ENCODE data around the gene SLC5A10. TPM values are rescaled to one million over a fixed set of nuclear protein-coding genes. Genes with fewer than 3 reads are reported as not detected.
A peak's percentile ranks its signal among the peaks of the same experiment; 100 is the strongest.

Gene SLC5A10
- total and polyA plus RNA-seq, 2 experiments from 2014 or later: 0.10 TPM; not detected in 1

DNA sequence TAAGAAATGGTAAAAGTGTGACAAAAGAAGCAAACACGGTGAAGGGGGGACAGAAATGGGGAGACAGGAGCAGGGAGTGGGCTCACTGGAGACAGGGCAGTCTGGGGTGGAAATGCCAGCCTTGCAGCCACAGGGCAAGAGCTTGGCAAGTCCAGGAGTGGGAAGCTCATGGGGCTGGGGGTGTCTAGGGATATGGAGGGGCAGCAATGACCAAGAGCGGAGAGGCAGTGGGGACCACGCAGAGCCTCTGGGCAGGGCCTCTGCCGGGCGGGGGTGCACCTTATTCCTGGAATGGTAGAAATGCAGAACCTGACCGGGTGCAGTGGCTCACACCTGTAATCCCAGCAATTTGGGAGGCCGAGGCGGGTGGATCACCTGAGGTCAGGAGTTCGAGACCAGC, 12.6 kb downstream of the SLC5A10 start:
- Histone ChIP-seq H3K4me2 (no peak overlapping the region), H3K4me1 (ENCODE audit: insufficient read depth) (peaks cover 4% of the 10 kb centered on the region; the same call in 1 of the 2 replicates), H3K9me2 (ENCODE audit: insufficient read depth) (no peaks in the 10 kb centered on the region), H3K4me3 (no peak overlapping the region), H3K36me3 (ENCODE audit: insufficient read depth) (no peaks in the 10 kb centered on the region), H3K27ac (ENCODE audit: low read depth) (no peak overlapping the region), H2AFZ (no peak overlapping the region), H3F3A (replicated peaks; ENCODE audit: low read depth) (no peaks in the 10 kb centered on the region), H3K79me2 (replicated peaks; ENCODE audit: insufficient read depth) (no peaks in the 10 kb centered on the region), H3K27me3 (ENCODE audit: insufficient read depth) (no peaks in the 10 kb centered on the region), H4K20me1 (replicated peaks; ENCODE audit: insufficient read depth) (no peaks in the 10 kb centered on the region)
- no peak for ATAC-seq
- DNase-seq (ENCODE audit: low spot score): no peak
- H3K36me3 Mint-ChIP-seq (ENCODE audit: low read depth): peaks cover under 1% of the 10 kb centered on the region; the same call in 2 of the 3 replicates
- TF ChIP-seq, protein P1, sequence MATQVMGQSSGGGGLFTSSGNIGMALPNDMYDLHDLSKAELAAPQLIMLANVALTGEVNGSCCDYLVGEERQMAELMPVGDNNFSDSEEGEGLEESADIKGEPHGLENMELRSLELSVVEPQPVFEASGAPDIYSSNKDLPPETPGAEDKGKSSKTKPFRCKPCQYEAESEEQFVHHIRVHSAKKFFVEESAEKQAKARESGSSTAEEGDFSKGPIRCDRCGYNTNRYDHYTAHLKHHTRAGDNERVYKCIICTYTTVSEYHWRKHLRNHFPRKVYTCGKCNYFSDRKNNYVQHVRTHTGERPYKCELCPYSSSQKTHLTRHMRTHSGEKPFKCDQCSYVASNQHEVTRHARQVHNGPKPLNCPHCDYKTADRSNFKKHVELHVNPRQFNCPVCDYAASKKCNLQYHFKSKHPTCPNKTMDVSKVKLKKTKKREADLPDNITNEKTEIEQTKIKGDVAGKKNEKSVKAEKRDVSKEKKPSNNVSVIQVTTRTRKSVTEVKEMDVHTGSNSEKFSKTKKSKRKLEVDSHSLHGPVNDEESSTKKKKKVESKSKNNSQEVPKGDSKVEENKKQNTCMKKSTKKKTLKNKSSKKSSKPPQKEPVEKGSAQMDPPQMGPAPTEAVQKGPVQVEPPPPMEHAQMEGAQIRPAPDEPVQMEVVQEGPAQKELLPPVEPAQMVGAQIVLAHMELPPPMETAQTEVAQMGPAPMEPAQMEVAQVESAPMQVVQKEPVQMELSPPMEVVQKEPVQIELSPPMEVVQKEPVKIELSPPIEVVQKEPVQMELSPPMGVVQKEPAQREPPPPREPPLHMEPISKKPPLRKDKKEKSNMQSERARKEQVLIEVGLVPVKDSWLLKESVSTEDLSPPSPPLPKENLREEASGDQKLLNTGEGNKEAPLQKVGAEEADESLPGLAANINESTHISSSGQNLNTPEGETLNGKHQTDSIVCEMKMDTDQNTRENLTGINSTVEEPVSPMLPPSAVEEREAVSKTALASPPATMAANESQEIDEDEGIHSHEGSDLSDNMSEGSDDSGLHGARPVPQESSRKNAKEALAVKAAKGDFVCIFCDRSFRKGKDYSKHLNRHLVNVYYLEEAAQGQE (IDR thresholded peaks at IDR 0.05; ENCODE audit: unreplicated experiment): no peak
- TF ChIP-seq JUNB (IDR thresholded peaks at IDR 0.05; ENCODE audit: unreplicated experiment) (no peak), ZNF114 (CRISPR knock-in tag; IDR thresholded peaks at IDR 0.05) (no peak), STAT1 (IDR thresholded peaks at IDR 0.05; ENCODE audit: unreplicated experiment) (no peak), EZH2 (IDR thresholded peaks at IDR 0.05; ENCODE audit: low read depth, unreplicated experiment) (no peak), NANOG (IDR thresholded peaks at IDR 0.05; ENCODE audit: borderline replicate concordance) (no peak), EZH2phosphoT487 (IDR thresholded peaks at IDR 0.05; ENCODE audit: unreplicated experiment) (no peak), ZNF331 (CRISPR knock-in tag; IDR thresholded peaks at IDR 0.05; ENCODE audit: low read depth) (no peak), CREB1 (CRISPR knock-in tag; IDR thresholded peaks at IDR 0.05; ENCODE audit: low read depth) (no peak), POLR2AphosphoS5 (IDR thresholded peaks at IDR 0.05; ENCODE audit: low read depth) (no peak), CTCF (conservative IDR thresholded peaks at IDR 0.05; ENCODE audit: low read depth in 2 of 2) (no peak)
- TF ChIP-seq, protein P2, sequence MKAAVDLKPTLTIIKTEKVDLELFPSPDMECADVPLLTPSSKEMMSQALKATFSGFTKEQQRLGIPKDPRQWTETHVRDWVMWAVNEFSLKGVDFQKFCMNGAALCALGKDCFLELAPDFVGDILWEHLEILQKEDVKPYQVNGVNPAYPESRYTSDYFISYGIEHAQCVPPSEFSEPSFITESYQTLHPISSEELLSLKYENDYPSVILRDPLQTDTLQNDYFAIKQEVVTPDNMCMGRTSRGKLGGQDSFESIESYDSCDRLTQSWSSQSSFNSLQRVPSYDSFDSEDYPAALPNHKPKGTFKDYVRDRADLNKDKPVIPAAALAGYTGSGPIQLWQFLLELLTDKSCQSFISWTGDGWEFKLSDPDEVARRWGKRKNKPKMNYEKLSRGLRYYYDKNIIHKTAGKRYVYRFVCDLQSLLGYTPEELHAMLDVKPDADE (IDR thresholded peaks at IDR 0.05): no peak
- TF ChIP-seq, protein P3, sequence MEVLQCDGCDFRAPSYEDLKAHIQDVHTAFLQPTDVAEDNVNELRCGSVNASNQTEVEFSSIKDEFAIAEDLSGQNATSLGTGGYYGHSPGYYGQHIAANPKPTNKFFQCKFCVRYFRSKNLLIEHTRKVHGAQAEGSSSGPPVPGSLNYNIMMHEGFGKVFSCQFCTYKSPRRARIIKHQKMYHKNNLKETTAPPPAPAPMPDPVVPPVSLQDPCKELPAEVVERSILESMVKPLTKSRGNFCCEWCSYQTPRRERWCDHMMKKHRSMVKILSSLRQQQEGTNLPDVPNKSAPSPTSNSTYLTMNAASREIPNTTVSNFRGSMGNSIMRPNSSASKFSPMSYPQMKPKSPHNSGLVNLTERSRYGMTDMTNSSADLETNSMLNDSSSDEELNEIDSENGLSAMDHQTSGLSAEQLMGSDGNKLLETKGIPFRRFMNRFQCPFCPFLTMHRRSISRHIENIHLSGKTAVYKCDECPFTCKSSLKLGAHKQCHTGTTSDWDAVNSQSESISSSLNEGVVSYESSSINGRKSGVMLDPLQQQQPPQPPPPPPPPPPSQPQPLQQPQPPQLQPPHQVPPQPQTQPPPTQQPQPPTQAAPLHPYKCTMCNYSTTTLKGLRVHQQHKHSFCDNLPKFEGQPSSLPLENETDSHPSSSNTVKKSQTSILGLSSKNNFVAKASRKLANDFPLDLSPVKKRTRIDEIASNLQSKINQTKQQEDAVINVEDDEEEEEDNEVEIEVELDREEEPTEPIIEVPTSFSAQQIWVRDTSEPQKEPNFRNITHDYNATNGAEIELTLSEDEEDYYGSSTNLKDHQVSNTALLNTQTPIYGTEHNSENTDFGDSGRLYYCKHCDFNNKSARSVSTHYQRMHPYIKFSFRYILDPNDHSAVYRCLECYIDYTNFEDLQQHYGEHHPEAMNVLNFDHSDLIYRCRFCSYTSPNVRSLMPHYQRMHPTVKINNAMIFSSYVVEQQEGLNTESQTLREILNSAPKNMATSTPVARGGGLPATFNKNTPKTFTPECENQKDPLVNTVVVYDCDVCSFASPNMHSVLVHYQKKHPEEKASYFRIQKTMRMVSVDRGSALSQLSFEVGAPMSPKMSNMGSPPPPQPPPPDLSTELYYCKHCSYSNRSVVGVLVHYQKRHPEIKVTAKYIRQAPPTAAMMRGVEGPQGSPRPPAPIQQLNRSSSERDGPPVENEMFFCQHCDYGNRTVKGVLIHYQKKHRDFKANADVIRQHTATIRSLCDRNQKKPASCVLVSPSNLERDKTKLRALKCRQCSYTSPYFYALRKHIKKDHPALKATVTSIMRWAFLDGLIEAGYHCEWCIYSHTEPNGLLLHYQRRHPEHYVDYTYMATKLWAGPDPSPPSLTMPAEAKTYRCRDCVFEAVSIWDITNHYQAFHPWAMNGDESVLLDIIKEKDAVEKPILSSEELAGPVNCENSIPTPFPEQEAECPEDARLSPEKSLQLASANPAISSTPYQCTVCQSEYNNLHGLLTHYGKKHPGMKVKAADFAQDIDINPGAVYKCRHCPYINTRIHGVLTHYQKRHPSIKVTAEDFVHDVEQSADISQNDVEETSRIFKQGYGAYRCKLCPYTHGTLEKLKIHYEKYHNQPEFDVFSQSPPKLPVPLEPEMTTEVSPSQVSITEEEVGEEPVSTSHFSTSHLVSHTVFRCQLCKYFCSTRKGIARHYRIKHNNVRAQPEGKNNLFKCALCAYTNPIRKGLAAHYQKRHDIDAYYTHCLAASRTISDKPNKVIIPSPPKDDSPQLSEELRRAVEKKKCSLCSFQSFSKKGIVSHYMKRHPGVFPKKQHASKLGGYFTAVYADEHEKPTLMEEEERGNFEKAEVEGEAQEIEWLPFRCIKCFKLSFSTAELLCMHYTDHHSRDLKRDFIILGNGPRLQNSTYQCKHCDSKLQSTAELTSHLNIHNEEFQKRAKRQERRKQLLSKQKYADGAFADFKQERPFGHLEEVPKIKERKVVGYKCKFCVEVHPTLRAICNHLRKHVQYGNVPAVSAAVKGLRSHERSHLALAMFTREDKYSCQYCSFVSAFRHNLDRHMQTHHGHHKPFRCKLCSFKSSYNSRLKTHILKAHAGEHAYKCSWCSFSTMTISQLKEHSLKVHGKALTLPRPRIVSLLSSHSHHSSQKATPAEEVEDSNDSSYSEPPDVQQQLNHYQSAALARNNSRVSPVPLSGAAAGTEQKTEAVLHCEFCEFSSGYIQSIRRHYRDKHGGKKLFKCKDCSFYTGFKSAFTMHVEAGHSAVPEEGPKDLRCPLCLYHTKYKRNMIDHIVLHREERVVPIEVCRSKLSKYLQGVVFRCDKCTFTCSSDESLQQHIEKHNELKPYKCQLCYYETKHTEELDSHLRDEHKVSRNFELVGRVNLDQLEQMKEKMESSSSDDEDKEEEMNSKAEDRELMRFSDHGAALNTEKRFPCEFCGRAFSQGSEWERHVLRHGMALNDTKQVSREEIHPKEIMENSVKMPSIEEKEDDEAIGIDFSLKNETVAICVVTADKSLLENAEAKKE (CRISPR knock-in tag; IDR thresholded peaks at IDR 0.05): no peak
- H3K9me3 Mint-ChIP-seq: no peaks in the 10 kb centered on the region
- no peak overlapping the region; the same call in 2 of the 3 replicates for H3K4me3 Mint-ChIP-seq
- H3K27me3 Mint-ChIP-seq (ENCODE audit: insufficient read depth, low read depth, poor library complexity): peaks cover 17% of the 10 kb centered on the region
- H3K4me1 Mint-ChIP-seq: peaks cover 31% of the 10 kb centered on the region
- H3K27ac Mint-ChIP-seq: peak overlapping the region; percentile 7; the same call in 1 of the 2 replicates

Data from GM23338 (cell line).